HepG2 (cell line): ENCODE measurements around the gene NFKBIZ. TPM values are rescaled to one million over a fixed set of nuclear protein-coding genes. Genes with fewer than 3 reads are reported as not detected.

Experiments used
- ATF2 ChIP-seq: sonication (generic); formaldehyde crosslinking; IDR thresholded peaks from 2 replicates; pipeline ENCODE4 v1.4.0; 2020; ENCODE audit warnings: missing genetic modification reagents
- ELF3 ChIP-seq: IDR thresholded peaks from 2 replicates; pipeline ENCODE4 v1.6.1; 2016; ENCODE audit warnings: missing genetic modification reagents, missing compliant biosample characterization
- EP300 ChIP-seq, 3 experiments: sonication (generic) in 1 of 3; formaldehyde crosslinking in 1 of 3; IDR thresholded peaks; 2 replicates each; pipeline versions ENCODE4 v1.5.1 to v1.6.1; 2011 to 2020; ENCODE audit warnings: low read depth in 2 of 3, low read length in 2 of 3, borderline replicate concordance in 1 of 3, improper control_type of control experiment in 1 of 3, mild to moderate bottlenecking in 1 of 3, missing genetic modification reagents in 1 of 3, moderate library complexity in 1 of 3
- GABPA ChIP-seq, 2 experiments: IDR thresholded peaks; 2 replicates each; pipeline ENCODE4 v1.6.1; 2011 to 2016; ENCODE audit warnings: low read depth in 2 of 2, low read length in 1 of 2, missing biosample characterization in 1 of 2, missing genetic modification characterization in 1 of 2
- GATA4 ChIP-seq: sonication (generic); IDR thresholded peaks from 2 replicates; pipeline ENCODE4 v1.6.1; 2016; ENCODE audit warnings: antibody characterized with exemption, low read depth, borderline replicate concordance
- KAT2B ChIP-seq: fragments of 150-350 bp; IDR thresholded peaks from 2 replicates; pipeline ENCODE4 v1.6.1; 2014; ENCODE audit warnings: low read depth, low read length, borderline replicate concordance
- KDM6A ChIP-seq: IDR thresholded peaks from 2 replicates; pipeline ENCODE4 v1.6.1; 2016; ENCODE audit warnings: low read depth
- MIXL1 ChIP-seq: IDR thresholded peaks from 2 replicates; pipeline ENCODE4 v1.6.1; 2016
- NFIC ChIP-seq: IDR thresholded peaks from 2 replicates; pipeline ENCODE4 v1.6.1; 2012; ENCODE audit warnings: mild to moderate bottlenecking, low read length, inconsistent platforms
- NFKBIZ ChIP-seq: IDR thresholded peaks from 2 replicates; pipeline ENCODE4 v1.6.1; 2018; ENCODE audit warnings: missing genetic modification reagents, missing compliant biosample characterization
- NR2C2 ChIP-seq: sonication (generic); formaldehyde crosslinking; IDR thresholded peaks from 2 replicates; pipeline ENCODE4 v1.4.0; 2020; ENCODE audit warnings: missing genetic modification reagents, mild to moderate bottlenecking, moderate library complexity, borderline replicate concordance
- POLR2AphosphoS5 ChIP-seq: IDR thresholded peaks from 2 replicates; pipeline ENCODE4 v1.6.1; 2012; ENCODE audit warnings: low read depth, low read length
- SAP130 ChIP-seq: IDR thresholded peaks from 2 replicates; pipeline ENCODE4 v1.6.1; 2016; ENCODE audit warnings: low read depth
- SMAD3 ChIP-seq: sonication (generic); formaldehyde crosslinking; IDR thresholded peaks from 2 replicates; pipeline ENCODE4 v1.4.0; 2020; ENCODE audit warnings: missing genetic modification reagents
- SOX13 ChIP-seq, 3 experiments: fragments of 450-650 bp in 1 of 3; sonication (generic) in 1 of 3; formaldehyde crosslinking in 1 of 3; IDR thresholded peaks in 2 of 3; conservative IDR thresholded peaks in 1 of 3; 2 replicates each; pipeline versions ENCODE4 v1.5.0 to v1.6.1; 2016 to 2020; ENCODE audit warnings: antibody characterized with exemption in 1 of 3, mild to moderate bottlenecking in 1 of 3, missing compliant biosample characterization in 1 of 3, missing genetic modification reagents in 1 of 3, moderate library complexity in 1 of 3
- SOX6 ChIP-seq, 2 experiments: fragments of 450-650 bp in 1 of 2; sonication (generic) in 1 of 2; formaldehyde crosslinking in 1 of 2; IDR thresholded peaks; 2 replicates each; pipeline versions ENCODE4 v1.4.0 to v1.6.1; 2017 to 2020; ENCODE audit warnings: antibody characterized with exemption in 1 of 2, mild to moderate bottlenecking in 1 of 2, missing genetic modification reagents in 1 of 2
- TBX2 ChIP-seq: sonication (generic); formaldehyde crosslinking; IDR thresholded peaks from 2 replicates; pipeline ENCODE4 v1.5.0; 2020; ENCODE audit warnings: missing genetic modification reagents, mild to moderate bottlenecking, borderline replicate concordance
- THAP11 ChIP-seq: IDR thresholded peaks from 2 replicates; pipeline ENCODE4 v1.6.1; 2016; ENCODE audit warnings: missing biosample characterization, missing genetic modification reagents
- ZNF230 ChIP-seq: sonication (generic); formaldehyde crosslinking; IDR thresholded peaks from 2 replicates; pipeline ENCODE4 v1.4.0; 2020; ENCODE audit warnings: mild to moderate bottlenecking, missing genetic modification reagents
- ZNF276 ChIP-seq: sonication (generic); formaldehyde crosslinking; IDR thresholded peaks from 2 replicates; pipeline ENCODE4 v1.4.0; 2020; ENCODE audit warnings: mild to moderate bottlenecking, low read depth, missing genetic modification reagents
- ZNF670 ChIP-seq: sonication (generic); formaldehyde crosslinking; IDR thresholded peaks from 2 replicates; pipeline ENCODE4 v1.8.0; 2022; ENCODE audit warnings: mild to moderate bottlenecking, missing genetic modification reagents, borderline replicate concordance
- polyA plus RNA-seq, 8 experiments: library from polyadenylated mRNA; depleted of rRNA in 3 of 8; stranded (reverse) in 7 of 8; unstranded in 1 of 8; fragments of >200 nt; fragmentation: Illumina TruSeq in 4 of 8; extraction: Trizol in 4 of 8; gene quantifications; 2 replicates each; pipeline versions ENCODE4 v1.2.1 to v1.2.3, GENCODE V29; 2011 to 2016; ENCODE audit warnings: low read depth in 4 of 8, missing spikeins in 1 of 8, mixed read lengths in 1 of 8; ENCODE audit not compliant: insufficient read depth in 1 of 8
- total RNA-seq, 5 experiments: library from RNA; depleted of rRNA; stranded (reverse); fragments of >200 nt; fragmentation: Illumina TruSeq; extraction: Trizol; gene quantifications; 2 replicates each; pipeline ENCODE4 v1.2.3, GENCODE V29; 2016; ENCODE audit warnings: low read depth in 1 of 5
- TF ChIP-seq, protein P1 (sequence below): IDR thresholded peaks from 2 replicates; pipeline ENCODE4 v1.6.1; 2016
- TF ChIP-seq, protein P2 (sequence below): sonication (generic); formaldehyde crosslinking; IDR thresholded peaks from 2 replicates; pipeline ENCODE4 v1.4.0; 2020; ENCODE audit warnings: missing genetic modification reagents

The NFKBIZ gene
- total and polyA plus RNA-seq, 2 of the 13 experiments (the other 11 are each of a cell fraction or from before 2014, with no cell fraction given): 25.9 to 60.6 TPM

DNA sequence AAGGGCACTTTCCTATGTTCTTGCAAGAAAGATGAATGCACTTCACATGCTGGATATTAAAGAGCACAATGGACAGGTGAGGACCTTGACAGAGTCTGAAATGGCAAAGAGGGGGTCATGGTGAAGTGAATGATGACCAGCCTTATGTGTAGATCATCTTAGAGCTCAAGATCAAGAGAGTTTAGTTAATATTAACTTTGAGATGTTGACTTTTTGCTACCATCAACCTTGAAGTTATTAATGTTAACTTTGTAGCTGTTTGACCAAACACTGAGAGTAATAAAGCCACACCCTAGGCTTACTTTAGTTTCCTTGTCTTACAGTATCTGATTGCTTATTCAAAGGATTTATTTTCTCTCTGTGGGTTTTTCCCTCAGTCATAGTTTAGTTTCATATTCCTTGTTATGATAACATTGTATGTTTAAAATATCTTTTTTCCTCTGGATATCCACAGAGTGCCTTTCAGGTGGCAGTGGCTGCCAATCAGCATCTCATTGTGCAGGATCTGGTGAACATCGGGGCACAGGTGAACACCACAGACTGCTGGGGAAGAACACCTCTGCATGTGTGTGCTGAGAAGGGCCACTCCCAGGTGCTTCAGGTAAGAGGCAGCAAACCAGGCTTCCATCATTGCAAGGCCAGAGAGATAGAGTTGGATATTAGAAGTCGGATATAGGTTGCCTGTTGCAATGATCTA, 5.4 kb downstream of the NFKBIZ start (continued):
- 0 out of 2 replicates have a peak, but pooled peaks have one; percentile 30 for TF ChIP-seq SMAD3 (CRISPR knock-in tag)
- TF ChIP-seq, protein P1, sequence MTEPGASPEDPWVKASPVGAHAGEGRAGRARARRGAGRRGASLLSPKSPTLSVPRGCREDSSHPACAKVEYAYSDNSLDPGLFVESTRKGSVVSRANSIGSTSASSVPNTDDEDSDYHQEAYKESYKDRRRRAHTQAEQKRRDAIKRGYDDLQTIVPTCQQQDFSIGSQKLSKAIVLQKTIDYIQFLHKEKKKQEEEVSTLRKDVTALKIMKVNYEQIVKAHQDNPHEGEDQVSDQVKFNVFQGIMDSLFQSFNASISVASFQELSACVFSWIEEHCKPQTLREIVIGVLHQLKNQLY (CRISPR knock-in tag): 0 out of 2 replicates have a peak, but pooled peaks have one; percentile 52
- peak; percentile 74 for TF ChIP-seq SAP130 (CRISPR knock-in tag)
- TF ChIP-seq NFKBIZ (CRISPR knock-in tag): peak; percentile 75
- peak; percentile 23; the same call in 1 of the 2 replicates for TF ChIP-seq THAP11 (CRISPR knock-in tag)
- TF ChIP-seq SOX6 (IDR thresholded peaks at IDR 0.05): no peak
- peak; percentile 78; the same call in 1 of the 2 replicates for TF ChIP-seq SOX6 (CRISPR knock-in tag; IDR thresholded peaks at IDR 0.05)
- no peak for TF ChIP-seq KAT2B
- no peak for TF ChIP-seq ZNF230 (CRISPR knock-in tag)
- TF ChIP-seq ZNF670 (CRISPR knock-in tag): no peak
- TF ChIP-seq ZNF276 (CRISPR knock-in tag): no peak
- peak; percentile 60; the same call in 1 of the 2 replicates for TF ChIP-seq ELF3 (CRISPR knock-in tag)
- 0 out of 2 replicates have a peak, but pooled peaks have one; percentile 41 for TF ChIP-seq GATA4
- TF ChIP-seq ATF2 (CRISPR knock-in tag): peak; percentile 44; the same call in 1 of the 2 replicates
- TF ChIP-seq NR2C2 (CRISPR knock-in tag): 0 out of 2 replicates have a peak, but pooled peaks have one; percentile 13
- no peak for TF ChIP-seq GABPA (IDR thresholded peaks at IDR 0.05; ENCODE audit: low read depth, low read length)
- TF ChIP-seq GABPA (CRISPR knock-in tag; IDR thresholded peaks at IDR 0.05; ENCODE audit: low read depth): peak; percentile 18; the same call in 1 of the 2 replicates
- TF ChIP-seq SOX13 (IDR thresholded peaks at IDR 0.05): no peak
- TF ChIP-seq SOX13 (CRISPR knock-in tag; conservative IDR thresholded peaks at IDR 0.05 in 1 of 2, IDR thresholded peaks at IDR 0.05 in 1 of 2): peak in 1 of 2 experiments; percentile 83; a peak in 2 of 4 replicates
- peak; percentile 60; the same call in 1 of the 2 replicates for TF ChIP-seq NFIC
- peak; percentile 5; the same call in 1 of the 2 replicates for TF ChIP-seq POLR2AphosphoS5
- TF ChIP-seq TBX2 (CRISPR knock-in tag): peak; percentile 33; the same call in 1 of the 2 replicates
- TF ChIP-seq KDM6A: peak; percentile 53; the same call in 1 of the 2 replicates
- TF ChIP-seq MIXL1: peak; percentile 72; the same call in 1 of the 2 replicates
- TF ChIP-seq EP300 (IDR thresholded peaks at IDR 0.05; ENCODE audit: low read depth in 2 of 2, low read length in 2 of 2): peak in 1 of 2 experiments; percentile 84; a peak in 2 of 4 replicates
- TF ChIP-seq EP300 (CRISPR knock-in tag; IDR thresholded peaks at IDR 0.05; ENCODE audit: borderline replicate concordance): peak; percentile 39; the same call in 1 of the 2 replicates
- TF ChIP-seq, protein P2, sequence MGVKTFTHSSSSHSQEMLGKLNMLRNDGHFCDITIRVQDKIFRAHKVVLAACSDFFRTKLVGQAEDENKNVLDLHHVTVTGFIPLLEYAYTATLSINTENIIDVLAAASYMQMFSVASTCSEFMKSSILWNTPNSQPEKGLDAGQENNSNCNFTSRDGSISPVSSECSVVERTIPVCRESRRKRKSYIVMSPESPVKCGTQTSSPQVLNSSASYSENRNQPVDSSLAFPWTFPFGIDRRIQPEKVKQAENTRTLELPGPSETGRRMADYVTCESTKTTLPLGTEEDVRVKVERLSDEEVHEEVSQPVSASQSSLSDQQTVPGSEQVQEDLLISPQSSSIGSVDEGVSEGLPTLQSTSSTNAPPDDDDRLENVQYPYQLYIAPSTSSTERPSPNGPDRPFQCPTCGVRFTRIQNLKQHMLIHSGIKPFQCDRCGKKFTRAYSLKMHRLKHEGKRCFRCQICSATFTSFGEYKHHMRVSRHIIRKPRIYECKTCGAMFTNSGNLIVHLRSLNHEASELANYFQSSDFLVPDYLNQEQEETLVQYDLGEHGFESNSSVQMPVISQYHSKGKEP: no peak
